Measurements from ENCODE around the gene KANK3. TPM values are rescaled to one million over a fixed set of nuclear protein-coding genes. Genes with fewer than 3 reads are reported as not detected.
"Not testable (repeated sequence)": the region's sequence is repeated elsewhere in the genome, so short reads cannot be mapped to it uniquely, and the experiment has no call there.

The KANK3 gene
- total RNA-seq, 1 donor from 2014 or later = 1.6 TPM

- no peaks in the 10 kb centered on the region for H3K27me3 Mint-ChIP-seq
Measured at GRCh38 chr19:8388612-8388958, 45.5 kb upstream of the KANK3 start.

DNA sequence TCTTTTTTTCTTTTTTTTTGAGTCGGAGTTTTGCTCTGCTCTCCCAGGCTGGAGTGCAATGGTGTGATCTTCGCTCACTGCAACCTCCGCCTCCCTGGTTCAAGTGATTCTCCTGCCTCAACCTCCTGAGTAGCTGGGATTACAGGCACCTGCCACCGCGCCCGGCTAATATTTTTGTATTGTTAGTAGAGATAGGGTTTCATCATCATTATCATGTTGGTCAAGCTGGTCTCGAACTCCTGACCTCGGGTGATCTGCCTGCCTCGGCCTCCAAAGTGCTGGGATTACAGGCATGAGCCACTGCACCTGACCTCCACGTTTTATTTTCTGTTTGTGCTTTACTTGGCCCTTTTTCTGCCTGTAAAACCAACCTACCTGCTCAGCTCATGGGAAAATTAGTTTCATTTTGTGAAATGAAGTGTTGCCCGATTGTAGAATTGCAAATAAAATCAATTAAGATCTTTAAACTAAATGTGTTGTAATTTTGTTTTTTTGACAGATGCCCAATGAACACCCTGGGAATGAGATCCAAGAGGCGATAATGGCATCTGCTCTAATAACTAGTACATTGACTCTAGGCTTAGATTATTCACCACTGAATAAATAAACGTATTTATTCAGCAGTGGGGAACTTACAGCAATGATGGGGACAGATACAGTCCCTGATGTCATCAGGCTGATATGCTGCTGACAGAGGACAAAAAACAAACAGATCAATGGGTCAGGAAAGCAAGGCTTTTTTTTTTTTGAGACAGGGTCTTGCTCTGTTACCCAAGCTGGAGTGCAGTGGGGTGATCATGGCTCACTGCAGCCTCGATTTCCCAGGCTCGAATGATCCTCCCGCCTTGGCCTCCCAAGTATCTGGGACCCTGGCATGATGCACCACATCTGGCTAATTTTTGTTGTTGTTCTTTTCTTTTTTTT is 44.9 kb upstream of the KANK3 start:
- DNase-seq (ENCODE audit: extremely low spot score, unreplicated experiment) = no peak
- peaks cover 8% of the 10 kb centered on the region for H3K9me3 Mint-ChIP-seq
- H3K4me1 Mint-ChIP-seq (ENCODE audit: unreplicated experiment) = peaks cover 34% of the 10 kb centered on the region
- H3K27ac Mint-ChIP-seq = peak overlapping the region; percentile 76
- TF ChIP-seq, protein P1, sequence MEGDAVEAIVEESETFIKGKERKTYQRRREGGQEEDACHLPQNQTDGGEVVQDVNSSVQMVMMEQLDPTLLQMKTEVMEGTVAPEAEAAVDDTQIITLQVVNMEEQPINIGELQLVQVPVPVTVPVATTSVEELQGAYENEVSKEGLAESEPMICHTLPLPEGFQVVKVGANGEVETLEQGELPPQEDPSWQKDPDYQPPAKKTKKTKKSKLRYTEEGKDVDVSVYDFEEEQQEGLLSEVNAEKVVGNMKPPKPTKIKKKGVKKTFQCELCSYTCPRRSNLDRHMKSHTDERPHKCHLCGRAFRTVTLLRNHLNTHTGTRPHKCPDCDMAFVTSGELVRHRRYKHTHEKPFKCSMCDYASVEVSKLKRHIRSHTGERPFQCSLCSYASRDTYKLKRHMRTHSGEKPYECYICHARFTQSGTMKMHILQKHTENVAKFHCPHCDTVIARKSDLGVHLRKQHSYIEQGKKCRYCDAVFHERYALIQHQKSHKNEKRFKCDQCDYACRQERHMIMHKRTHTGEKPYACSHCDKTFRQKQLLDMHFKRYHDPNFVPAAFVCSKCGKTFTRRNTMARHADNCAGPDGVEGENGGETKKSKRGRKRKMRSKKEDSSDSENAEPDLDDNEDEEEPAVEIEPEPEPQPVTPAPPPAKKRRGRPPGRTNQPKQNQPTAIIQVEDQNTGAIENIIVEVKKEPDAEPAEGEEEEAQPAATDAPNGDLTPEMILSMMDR (conservative IDR thresholded peaks at IDR 0.05) = no peak
- peaks cover 8% of the 10 kb centered on the region for H3K36me3 Mint-ChIP-seq
- peak overlapping the region; percentile 65 for H3K4me3 Mint-ChIP-seq
- H3K27me3 Mint-ChIP-seq = no peaks in the 10 kb centered on the region

More at GRCh38 chr19:8388612-8388958, 45.5 kb upstream of the KANK3 start:
- Mint-ChIP-seq H3K4me3 (peak overlapping the region; percentile 25), H3K27ac (no peak overlapping the region), H3K36me3 (peaks cover 8% of the 10 kb centered on the region), H3K4me1 (ENCODE audit: unreplicated experiment) (peaks cover 36% of the 10 kb centered on the region), H3K9me3 (peaks cover 8% of the 10 kb centered on the region)
- TF ChIP-seq, protein P1 (conservative IDR thresholded peaks at IDR 0.05) = no peak
- no peak for DNase-seq (ENCODE audit: extremely low spot score, unreplicated experiment)

GRCh38 chr19:8386990-8387389 is 43.9 kb upstream of the KANK3 start:
- TF ChIP-seq, protein P1 (conservative IDR thresholded peaks at IDR 0.05) = no peak
- no peak overlapping the region for H3K27ac Mint-ChIP-seq
- H3K27me3 Mint-ChIP-seq = no peaks in the 10 kb centered on the region
- H3K4me1 Mint-ChIP-seq (ENCODE audit: unreplicated experiment) = peaks cover 32% of the 10 kb centered on the region
- DNase-seq (ENCODE audit: extremely low spot score, unreplicated experiment) = no peak
- peaks cover 8% of the 10 kb centered on the region for H3K36me3 Mint-ChIP-seq
- peaks cover 8% of the 10 kb centered on the region for H3K9me3 Mint-ChIP-seq
- no peak overlapping the region for H3K4me3 Mint-ChIP-seq

- not testable (repeated sequence) for H3K9me3 Mint-ChIP-seq; DNase-seq (ENCODE audit: extremely low spot score, unreplicated experiment); H3K27ac Mint-ChIP-seq; H3K4me3 Mint-ChIP-seq; H3K36me3 Mint-ChIP-seq; H3K27me3 Mint-ChIP-seq
- H3K4me1 Mint-ChIP-seq (ENCODE audit: unreplicated experiment) = peaks cover 32% of the 10 kb centered on the region
Measured at GRCh38 chr19:8386419-8386818, 43.4 kb upstream of the KANK3 start.

DNA sequence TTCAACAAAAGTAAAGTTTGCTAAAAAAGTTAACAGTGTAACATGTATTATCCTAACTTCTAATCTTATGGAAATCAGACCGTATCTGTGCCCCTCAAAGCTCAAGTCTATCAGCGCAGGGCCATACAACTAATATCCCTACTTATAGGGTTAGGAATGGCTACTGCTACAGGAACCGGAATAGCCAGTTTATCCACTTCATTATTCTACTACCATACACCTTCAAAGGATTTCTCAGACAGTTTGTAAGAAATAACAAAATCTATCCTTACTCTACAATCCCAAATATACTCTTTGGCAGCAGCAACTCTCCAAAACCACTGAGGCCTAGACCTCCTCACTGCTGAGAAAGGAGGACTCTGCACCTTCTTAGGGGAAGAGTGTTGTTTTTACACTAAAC is 42.5 kb upstream of the KANK3 start:
- not testable (repeated sequence) for H3K27me3 Mint-ChIP-seq; H3K9me3 Mint-ChIP-seq; H3K36me3 Mint-ChIP-seq; DNase-seq (ENCODE audit: extremely low spot score, unreplicated experiment)
- Mint-ChIP-seq H3K4me3 (peak overlapping the region; percentile 58), H3K27ac (peak overlapping the region; percentile 75), H3K4me1 (ENCODE audit: unreplicated experiment) (peaks cover 32% of the 10 kb centered on the region)

- Mint-ChIP-seq H3K36me3 (peaks cover 11% of the 10 kb centered on the region), H3K4me1 (ENCODE audit: unreplicated experiment) (peaks cover 32% of the 10 kb centered on the region), H3K4me3 (peak overlapping the region; percentile 58), H3K27ac (peak overlapping the region; percentile 75)
- H3K27me3 Mint-ChIP-seq; H3K9me3 Mint-ChIP-seq; DNase-seq (ENCODE audit: extremely low spot score, unreplicated experiment): not testable (repeated sequence)
Measured at GRCh38 chr19:8385103-8385502, 42.0 kb upstream of the KANK3 start.

- not testable (repeated sequence) for DNase-seq (ENCODE audit: extremely low spot score, unreplicated experiment); H3K9me3 Mint-ChIP-seq; H3K27me3 Mint-ChIP-seq
- peaks cover 14% of the 10 kb centered on the region for H3K36me3 Mint-ChIP-seq
- peaks cover 26% of the 10 kb centered on the region for H3K4me1 Mint-ChIP-seq (ENCODE audit: unreplicated experiment)
- peak overlapping the region; percentile 58 for H3K4me3 Mint-ChIP-seq
- H3K27ac Mint-ChIP-seq = peak overlapping the region; percentile 75
Measured at GRCh38 chr19:8384569-8384968, 41.5 kb upstream of the KANK3 start.

DNA sequence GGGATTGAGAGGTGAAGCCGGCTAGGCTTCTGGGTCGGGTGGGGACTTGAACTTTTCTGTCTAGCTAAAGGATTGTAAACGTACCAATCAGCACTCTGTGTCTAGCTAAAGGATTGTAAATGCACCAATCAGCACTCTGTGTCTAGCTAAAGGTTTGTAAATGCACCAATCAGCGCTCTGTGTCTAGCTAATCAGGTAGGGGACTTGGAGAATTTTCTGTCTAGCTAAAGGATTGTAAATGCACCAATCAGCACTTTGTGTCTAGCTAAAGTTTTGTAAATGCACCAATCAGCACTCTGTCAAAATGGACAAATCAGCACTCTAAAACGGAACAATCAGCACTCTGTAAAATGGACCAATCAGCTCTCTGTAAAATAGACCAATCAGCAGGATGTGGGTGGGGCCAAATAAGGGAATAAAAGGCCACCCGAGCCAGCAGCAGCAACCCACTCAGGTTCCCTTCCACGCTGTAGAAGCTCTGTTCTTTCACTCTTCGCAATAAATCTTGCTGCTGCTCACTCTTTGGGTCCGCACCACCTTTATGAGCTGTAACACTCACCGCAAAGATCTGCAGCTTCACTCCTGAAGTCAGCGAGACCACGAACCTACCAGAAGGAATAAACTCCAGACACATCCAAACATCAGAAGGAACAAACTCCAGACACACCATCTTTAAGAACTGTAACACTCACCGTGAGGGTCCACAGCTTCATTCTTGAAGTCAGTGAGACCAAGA is 36.3 kb upstream of the KANK3 start:
- H3K27me3 Mint-ChIP-seq; H3K4me1 Mint-ChIP-seq (ENCODE audit: unreplicated experiment); DNase-seq (ENCODE audit: extremely low spot score, unreplicated experiment); H3K9me3 Mint-ChIP-seq; H3K27ac Mint-ChIP-seq; H3K4me3 Mint-ChIP-seq: not testable (repeated sequence)
- peaks cover 14% of the 10 kb centered on the region for H3K36me3 Mint-ChIP-seq

Data from type B pancreatic cell (in vitro differentiated cells).